Hindlimb muscle (tissue), 1 donor: ENCODE data around the gene NCEH1. TPM values are rescaled to one million over a fixed set of nuclear protein-coding genes. Genes with fewer than 3 reads are reported as not detected.
"Not testable (repeated sequence)": the region's sequence is repeated elsewhere in the genome, so short reads cannot be mapped to it uniquely, and the experiment has no call there.

ENCODE experiments used
- DNase-seq: peaks from one replicate; pipeline ENCODE4 v3.0.0-alpha.2; 2013
- polyA plus RNA-seq: library from polyadenylated mRNA; unstranded; fragments of 120-200 nt; gene quantifications from one replicate; pipeline ENCODE4 v1.2.1, GENCODE V29; 2013; ENCODE audit not compliant: insufficient read length

Gene NCEH1
- polyA plus RNA-seq, 1 donor = 2.1 TPM

DNA sequence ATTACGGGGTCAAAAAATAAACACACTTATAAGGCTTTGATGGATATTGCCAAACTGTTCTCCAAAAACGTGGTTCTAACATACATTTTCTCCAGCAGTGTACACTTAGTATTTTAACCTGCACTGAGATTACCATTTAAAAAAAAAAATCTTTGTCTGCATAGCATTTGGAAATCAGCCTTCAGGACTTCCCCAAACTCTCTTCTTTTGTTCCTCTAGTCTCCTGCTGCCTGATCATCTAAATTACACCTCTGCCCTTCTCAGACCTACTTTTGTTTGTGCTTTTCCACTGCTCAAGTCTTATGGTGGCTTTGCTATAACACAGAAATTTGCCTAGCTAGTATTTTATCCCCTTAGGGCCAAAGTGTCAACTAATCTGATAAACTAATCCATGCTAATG is 3.8 kb downstream of the NCEH1 start:
- DNase-seq = no peak

DNA sequence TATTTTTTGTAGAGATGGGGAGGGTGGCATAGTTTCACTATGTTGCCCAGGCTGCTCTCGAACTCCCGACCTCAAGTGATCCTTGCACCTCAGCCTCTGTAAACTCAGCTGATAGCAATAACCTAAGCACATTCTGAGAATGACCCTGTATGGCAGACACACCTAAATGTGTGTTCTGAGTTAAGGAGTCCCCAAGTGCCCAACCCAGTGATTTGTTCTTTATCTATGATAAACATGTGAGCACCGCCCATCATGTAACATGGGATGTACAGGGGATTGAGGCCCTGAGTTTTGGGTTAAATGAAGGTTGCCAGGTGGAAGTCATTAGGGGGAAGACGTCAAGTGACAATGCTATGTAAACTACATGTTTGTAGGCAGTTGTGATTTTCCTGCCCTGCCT is 5.7 kb downstream of the NCEH1 start:
- no peak for DNase-seq

DNA sequence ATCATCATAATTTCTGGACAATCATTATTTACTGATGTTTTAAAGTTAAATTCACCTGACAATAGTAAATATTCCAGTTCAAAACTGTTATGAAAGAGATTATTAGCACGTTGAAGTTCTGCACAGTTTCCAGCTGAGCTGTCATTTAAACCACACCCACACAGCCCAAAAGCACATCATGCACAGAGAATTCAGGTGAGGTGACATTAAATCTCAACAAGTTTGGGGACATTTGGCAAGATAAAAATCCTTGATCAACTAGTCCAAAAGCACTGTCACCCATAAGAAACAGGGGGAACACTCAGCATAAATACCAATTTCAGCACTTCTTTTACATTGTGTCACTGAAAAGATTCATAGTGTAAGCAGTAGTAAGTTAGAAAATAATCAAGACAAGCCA is 6.9 kb downstream of the NCEH1 start:
- no peak for DNase-seq

DNA sequence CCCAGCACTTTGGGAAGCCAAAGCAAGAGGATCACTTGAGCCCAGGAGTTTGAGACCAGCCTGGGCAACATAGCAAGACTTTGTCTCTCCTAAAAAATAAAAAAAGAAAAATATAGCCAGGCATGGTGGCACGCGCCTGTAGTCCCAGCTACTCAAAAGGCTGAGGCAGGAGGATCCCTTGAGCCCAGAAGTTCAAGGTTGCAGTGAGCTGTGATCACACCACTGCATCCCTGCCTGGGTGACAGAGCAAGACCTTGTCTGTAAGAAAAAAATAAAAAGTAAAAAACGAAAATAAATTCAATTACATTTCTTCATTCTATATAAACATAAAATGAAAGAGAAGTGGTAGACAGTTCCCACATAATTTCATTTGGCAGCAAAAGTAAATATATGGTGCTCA is 8.1 kb downstream of the NCEH1 start:
- DNase-seq = not testable (repeated sequence)

DNA sequence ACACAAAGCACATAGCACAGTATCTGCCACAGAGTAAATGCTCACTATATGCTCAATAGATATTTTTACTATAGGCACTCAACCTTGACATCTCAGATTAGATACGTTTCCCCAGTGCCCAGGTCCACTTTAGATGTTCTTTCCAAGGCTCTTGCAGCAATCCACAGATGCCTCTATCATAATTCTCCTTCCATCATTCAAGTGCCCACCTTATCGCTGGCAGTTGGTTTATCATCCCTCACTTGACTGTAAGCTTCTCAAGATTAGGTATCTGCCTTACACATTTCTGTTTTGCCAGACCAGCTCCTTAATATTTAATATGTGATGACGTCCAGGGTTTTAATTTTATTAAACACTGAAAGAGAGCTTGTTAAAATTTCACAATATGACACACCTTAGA is 8.6 kb downstream of the NCEH1 start:
- no peak for DNase-seq

DNA sequence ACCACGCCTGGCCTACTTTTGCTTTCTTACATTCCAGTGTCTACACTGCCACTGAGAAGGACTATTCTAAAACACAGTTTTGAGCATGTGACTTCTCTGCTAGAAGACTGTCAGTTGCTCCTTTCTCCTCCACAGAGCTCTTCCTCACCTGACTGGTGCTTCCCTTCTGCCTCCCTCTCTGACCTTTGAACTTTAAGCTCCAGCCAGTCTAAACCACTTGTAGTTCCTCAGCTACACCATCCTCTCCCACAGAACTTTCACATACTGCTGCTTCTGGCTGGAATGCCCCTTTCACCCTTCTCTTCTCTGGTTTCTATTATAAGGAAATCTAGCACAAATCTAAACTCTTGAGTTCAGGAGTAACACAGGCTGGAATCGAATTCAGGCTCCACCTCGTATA is 9.1 kb downstream of the NCEH1 start:
- DNase-seq = no peak

DNA sequence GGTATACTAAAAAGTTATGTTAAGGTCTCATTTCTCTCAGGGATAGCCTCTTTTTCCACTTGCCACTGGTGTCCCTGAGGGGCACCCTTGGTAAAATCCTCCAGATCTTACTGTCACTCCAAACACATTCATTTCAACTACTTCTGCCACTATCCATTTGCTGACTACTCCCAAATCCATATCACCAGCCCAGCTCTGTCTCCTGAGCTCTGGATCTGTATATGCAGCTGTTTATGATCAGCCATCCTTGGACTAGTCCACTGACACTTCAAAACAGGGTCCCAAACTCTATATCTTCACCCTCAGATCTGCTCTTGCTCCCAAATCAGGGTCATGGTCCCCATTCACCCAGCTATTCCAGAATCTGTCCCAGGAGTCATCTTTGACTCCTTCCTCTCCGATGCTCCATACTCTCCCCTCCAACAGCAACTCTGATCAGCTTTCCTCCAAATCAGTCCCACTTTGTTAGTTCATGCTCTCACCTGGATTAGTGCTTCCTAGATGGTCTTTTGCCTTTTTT is 9.9 kb downstream of the NCEH1 start:
- no peak for DNase-seq

DNA sequence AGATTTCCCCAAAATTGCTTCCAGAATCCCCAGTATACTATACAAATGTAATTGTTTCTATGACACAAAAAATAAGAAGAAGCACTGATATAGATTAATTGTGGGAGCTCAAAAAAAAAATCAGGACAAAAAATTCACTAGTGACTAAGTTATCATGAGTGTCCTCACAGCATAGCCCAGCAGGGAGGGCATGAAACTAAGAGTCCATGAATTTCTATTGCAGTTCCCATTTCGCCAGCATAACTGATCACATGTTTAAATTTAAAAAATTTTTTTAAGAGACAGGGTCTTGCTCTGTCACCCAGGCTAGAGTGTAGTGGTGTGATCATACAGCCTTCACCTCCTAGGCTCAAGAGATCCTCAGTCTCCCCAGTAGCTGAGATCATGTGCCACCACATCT is 10.6 kb downstream of the NCEH1 start:
- no peak for DNase-seq

DNA sequence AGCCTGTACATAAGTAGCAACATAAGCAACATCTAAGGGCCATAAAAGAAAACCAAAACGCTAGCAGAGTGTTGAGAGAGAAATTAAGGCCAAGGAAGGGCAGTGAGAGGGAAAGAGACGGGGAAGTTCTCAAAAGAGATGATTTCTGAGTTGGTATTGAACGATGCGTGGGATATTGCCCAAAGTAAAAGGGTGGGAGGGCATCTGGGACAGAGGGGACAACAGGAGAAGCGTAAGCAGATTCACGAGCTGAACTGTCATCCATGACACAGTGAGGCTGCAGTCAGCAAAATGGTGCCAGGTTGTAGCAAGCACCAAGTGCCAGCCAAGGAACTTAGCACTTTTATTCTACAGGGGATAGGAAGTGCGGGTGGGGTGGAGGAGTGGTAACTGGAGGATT is 11.8 kb downstream of the NCEH1 start:
- no peak for DNase-seq

DNA sequence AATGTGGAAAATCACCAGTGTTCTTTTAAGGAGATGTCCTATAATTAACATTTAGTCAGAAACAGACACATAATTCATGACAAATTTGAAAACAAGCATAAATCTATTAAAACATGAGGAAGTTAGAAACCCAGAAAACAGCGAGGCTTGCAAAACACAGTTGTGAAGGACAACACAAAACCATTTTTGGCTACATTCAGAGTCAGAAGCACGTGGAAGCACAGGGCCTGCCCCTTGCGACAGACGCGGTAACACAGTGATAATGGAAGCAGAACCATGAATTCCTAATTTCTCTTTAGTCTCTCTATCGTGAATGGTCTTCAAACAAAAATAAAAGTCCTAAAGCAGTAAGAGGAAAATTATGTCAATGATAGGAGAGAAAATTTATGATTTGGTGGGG is 12.2 kb downstream of the NCEH1 start:
- DNase-seq = no peak

DNA sequence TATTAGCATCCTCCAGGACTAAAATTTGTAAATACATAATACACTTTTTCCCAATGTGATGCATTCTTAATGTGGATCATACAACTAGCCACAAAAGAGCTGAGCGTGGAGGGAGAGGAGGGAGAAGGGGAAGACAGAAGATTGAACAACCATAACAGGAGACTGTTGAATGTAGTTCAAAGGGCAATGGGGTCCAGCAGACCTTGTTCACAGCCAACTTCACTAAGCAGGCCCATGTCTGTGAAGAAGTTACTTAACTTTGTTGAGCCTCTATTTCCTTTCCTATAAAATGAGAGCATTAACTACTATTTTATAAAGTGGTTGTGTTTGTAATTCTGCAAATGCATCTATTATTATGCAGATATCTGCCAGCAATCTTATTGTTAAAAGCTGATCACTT is 13.3 kb downstream of the NCEH1 start:
- no peak for DNase-seq

DNA sequence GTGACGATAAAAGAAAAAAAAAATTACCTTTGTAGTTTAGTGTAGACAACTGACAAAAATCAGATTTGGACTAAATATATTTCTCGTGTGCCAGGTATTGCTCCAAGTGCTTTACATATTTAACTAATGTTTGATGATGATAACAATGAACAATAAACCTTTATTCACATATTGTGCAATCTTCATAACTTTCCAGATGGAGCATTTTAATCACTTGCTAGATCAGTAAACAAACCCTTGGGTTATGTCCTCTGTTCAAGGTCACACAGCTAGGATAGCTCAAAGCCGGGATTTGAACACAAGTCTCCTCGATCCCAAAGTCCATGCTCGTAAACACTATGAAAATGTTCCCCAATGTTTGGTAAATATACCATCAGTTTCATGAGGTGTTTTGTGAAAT is 14.5 kb downstream of the NCEH1 start:
- no peak for DNase-seq

DNA sequence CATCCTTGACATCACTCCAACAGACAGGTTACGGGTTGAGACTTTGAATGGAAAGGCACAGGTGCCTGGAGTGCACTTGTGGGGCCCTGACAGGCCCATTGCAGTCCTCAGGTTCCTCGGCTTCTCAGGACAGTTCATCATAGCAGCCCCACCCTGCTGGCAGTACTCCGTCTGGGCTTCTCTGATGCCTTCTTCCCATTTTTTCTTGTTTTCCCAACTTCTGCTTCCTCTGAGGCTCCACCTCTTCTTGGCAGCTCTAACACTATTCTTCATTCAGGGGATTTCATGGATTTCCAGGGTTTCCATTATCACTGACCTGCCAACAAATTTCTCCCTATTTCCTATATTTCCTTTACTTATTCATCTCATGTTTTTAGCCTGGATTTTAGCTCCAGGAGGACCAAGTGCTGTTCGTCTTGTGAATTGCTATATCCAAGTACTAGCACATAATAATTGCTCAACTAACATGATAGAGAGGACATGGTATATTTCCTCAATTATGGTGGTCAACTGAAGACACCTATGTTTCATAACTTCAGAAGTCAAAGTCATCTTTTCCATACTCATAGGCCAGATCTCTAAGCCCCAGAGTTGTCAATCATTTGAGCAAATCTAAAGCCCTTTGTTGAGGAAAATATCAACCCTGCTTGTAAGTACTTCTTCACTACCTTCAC is 16.2 kb downstream of the NCEH1 start:
- DNase-seq = no peak

DNA sequence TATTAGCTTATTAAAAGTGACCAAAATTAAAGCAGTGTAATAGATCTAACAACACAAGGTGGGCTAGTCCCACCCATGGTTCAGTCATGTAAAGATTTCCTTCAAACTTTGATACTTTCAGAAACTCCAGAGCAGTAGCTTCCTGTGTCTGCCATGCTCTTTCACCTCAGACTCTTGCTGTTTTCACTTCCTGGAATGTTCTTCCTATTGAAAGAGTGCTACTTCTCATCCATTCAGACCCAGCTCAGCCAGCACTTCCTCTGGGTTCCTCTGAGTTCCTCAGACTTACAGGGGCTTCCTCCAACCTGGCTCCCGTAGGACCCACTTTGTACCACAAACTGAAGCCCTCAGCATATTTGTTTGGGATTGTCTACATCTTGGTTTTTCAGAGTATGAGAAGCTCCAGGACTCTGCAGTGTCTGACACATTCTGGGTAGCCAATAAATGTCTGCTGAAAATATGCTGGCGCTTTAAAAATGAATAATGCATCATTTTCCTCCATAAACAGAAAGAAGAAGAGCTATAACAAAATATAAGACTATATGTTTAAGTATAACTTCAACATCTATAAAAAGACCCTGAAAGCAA is 18.0 kb downstream of the NCEH1 start:
- no peak for DNase-seq

DNA sequence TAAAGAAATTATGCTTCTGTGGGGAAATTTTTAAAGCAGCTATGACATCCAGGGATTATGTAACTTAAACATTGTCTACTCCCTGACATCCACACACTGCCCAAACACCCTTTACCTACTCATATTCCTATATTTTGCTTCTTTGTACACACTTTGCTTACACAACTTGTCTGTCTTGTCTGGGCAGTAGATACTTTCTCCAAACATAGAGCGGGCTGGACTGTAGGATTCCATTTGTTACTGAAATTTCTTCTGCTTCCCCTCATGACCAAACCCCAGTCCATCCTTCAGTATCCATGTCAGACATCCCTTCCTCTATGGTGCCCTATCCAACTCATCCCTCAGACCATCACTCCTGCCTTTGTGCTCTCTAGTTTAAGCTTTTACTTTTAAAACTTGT is 19.9 kb downstream of the NCEH1 start:
- DNase-seq = no peak

DNA sequence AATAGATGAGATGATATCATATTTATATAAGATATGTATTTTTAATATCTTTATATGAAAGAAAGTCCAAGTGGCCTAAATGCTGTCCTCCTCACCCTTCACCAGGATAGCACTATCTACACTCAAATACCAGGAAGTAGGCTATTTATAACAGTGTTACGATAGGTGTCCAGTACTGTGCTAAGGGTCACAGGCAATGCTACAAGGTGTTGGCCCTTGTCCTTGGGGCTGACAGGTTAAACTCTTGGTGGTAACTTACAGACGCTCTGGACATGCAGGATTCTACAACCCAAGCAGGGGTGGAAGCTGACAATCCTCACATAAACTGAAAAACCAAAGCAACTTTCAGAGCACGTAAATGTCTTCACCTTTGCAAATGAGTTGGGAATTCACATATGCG is 22.3 kb downstream of the NCEH1 start:
- DNase-seq = no peak

DNA sequence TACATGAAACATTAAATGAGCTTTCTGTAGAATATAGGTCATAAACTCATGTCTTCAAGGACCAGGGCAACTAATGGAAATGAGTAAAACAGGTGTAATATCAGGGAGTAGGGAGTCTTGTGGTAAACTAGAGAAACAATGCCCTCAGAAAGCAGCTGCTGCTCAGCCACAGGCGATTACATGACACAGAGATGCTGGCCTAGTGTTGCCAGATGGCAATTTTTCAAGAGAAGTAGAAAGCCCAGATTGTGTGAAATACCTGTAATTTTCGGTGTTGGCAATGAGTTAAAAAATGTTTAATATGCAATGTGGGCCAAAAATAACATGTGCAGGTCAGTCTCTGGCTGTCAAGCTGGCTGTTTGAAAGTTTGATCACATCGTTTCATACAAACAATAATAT is 23.4 kb downstream of the NCEH1 start:
- DNase-seq = no peak

DNA sequence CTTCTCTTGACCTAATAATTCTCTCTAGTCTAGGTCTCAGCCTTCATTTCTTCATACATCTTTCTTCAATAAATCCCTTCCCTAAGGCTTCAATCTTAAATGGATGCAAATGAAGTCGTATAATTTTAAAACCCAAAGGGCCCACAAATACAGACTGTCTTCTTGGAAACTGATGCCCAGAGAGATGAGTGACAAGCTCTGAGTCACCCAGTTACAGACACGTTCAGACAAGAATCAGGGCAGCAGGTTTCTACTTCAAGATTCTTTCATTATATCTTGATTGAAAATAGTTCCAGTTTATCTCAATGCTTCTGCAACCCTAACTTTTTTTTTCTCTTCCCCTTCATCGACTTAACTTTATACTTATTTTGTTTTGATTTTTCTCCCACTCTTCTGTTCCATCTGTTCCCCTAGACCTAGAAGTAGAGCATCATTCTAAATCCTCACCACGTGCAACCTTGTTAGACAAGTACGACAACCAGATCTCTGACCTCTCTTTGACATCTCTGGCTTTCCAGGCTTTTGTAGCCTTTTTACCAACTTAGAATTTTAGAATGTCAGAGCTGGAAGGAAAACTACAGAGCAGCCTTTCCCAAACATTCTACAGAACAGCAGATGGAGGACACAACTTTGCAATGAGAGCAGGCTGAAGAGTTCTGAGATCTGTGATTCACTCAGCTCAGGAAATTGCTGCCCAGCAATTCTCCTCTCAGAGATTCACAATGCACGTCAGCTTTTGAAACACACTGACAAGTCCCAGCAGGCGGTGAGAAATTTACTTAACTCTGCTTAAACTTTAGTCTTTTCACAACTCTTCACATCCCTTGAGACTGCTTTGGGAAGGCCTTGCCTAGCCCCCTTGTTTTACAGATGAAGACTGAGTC is 25.3 kb downstream of the NCEH1 start:
- no peak for DNase-seq

DNA sequence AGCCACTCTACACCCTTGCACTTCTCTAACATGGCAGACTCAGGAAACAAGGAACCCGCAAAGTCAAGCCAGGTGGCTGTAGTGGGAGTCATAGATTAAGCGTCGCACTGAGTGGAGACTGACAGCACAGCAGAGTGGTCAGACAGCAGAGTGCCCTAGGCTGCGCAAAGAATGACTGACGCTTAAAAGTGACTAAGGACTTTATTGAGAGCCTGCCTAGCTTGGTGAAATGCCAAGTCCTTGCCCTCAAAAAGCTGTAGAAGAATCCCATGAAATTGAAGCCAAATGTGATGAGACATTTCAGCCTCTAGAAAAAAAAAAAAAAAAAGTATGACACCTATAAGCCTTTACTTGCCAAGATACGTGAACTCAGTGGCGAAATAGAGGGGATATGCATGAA is 30.2 kb downstream of the NCEH1 start:
- no peak for DNase-seq

DNA sequence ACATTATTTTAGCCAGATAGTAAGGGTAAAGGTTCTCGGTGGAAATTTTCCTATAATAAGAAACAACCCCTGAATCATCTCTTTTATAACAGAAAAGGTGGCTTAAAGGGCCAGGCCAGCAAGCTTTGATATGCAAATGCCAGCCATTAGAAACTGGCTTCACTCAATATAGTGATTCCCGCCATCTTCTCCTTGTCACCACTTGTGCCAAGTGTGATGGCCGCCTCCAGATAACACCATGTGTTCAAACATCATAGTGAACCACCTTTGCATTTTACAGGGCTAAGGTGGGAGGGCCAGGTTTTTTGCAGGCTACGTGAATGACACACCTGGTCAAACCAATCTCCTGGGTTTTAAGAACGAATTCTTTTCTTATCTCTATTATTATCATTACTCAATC is 31.3 kb downstream of the NCEH1 start:
- no peak for DNase-seq

DNA sequence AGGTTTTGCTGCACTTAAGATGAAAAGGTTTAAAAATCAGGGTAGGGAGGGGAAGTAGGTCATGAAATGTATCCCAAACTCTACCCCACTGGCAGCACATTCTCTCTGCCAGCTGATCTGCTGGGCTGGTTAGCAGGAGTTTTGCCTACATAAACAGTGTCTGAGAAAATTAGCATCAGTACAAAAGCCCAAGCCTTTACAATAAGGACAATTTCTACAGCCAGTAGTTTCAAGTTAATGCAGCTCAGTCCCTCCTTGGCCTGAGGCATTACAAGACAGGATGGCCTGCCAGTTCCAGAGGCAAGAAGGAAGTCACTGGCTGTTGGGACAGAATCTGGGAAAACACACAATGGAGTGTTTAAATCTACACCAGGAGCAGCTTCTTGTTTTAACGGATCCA is 32.8 kb downstream of the NCEH1 start:
- DNase-seq = no peak

DNA sequence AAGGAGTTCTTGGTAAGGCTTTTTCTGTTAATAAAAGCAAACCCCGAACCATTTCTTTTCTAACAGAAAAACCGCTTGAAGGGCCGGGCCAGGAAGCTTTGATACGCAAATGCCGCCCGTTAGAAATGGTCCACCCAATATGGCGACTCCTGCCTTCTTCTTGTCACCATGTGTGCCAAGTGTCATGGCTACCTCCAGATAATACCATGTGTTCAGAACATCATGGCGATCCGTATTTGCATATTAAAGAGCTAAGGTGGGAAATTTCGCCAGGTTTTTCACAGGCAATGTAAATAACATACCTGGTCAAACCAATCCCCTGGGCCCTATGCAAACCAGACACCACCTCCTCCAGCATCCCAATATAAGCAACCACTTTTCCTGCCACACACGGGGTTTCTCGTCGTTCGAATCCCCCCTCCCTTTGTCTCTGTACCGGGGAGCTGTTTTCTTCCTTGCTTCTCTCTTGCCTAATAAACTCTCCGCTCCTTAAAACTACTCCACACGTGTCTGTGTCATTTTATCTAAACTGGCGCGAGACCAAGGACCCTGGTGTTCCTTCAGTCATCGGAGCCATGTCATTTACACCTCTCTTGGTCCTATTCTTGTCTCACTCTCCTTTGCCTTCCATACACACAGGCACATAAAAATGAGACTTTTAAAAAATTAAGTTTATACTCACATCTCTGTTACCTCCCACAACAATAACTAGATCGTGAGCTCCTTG is 34.5 kb downstream of the NCEH1 start:
- DNase-seq = no peak
